ENCODE measurements around the gene CENPF.

DNA sequence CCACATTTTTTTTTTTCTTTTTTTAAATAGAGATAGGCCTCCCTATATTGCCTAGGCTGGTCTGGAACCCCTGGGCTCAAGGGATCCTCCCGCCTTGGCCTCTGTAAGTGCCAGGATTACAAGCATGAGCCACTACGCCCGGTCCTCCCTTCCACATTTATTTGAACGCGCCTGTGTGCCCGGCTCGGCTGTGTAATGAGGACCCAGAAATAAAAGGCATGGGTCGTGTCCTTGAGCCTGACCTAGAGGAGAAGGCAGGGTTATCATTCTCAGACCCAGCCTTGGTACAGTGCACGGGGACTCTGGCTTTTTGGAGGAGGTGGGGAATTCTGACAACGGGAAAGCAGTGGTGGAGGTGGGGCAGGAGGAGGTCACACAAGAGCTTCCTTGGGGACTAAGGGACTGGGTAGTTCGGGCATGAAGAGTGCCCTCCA lies 841 bp downstream of the CENPF start:
- TF ChIP-seq, protein P1, sequence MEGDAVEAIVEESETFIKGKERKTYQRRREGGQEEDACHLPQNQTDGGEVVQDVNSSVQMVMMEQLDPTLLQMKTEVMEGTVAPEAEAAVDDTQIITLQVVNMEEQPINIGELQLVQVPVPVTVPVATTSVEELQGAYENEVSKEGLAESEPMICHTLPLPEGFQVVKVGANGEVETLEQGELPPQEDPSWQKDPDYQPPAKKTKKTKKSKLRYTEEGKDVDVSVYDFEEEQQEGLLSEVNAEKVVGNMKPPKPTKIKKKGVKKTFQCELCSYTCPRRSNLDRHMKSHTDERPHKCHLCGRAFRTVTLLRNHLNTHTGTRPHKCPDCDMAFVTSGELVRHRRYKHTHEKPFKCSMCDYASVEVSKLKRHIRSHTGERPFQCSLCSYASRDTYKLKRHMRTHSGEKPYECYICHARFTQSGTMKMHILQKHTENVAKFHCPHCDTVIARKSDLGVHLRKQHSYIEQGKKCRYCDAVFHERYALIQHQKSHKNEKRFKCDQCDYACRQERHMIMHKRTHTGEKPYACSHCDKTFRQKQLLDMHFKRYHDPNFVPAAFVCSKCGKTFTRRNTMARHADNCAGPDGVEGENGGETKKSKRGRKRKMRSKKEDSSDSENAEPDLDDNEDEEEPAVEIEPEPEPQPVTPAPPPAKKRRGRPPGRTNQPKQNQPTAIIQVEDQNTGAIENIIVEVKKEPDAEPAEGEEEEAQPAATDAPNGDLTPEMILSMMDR (conservative IDR thresholded peaks at IDR 0.05 in 1 of 2, IDR thresholded peaks at IDR 0.05 in 1 of 2; ENCODE audit: extremely low read depth in 1 of 2, insufficient read depth in 1 of 2, low read depth in 1 of 2, low read length in 2 of 2) = no peak
- TF ChIP-seq EZH2 (IDR thresholded peaks at IDR 0.05; ENCODE audit: borderline replicate concordance, low read length) = no peak
